CD14-positive monocyte (primary cell): ENCODE results near the gene TMEM45B. TPM values are rescaled to one million over a fixed set of nuclear protein-coding genes. Genes with fewer than 3 reads are reported as not detected.
"Not testable (repeated sequence)": the region's sequence is repeated elsewhere in the genome, so short reads cannot be mapped to it uniquely, and the experiment has no call there.

Source experiments
- DNase-seq, 3 donors: peaks; one replicate each; pipeline ENCODE4 v3.0.0-alpha.2; 2011 to 2022
- H2AFZ ChIP-seq: 2 replicates; pipeline ENCODE4 v1.6.0; 2012; ENCODE audit warnings: mild to moderate bottlenecking, low read depth, low read length, inconsistent platforms; ENCODE audit not compliant: insufficient read depth, poor library complexity, severe bottlenecking
- H3K27ac ChIP-seq, 2 donors: 1 replicate in 1 of 2; 2 replicates in 1 of 2; pipeline ENCODE4 v1.5.1; 2012 to 2013; ENCODE audit warnings: low read length in 2 of 2, control low read depth in 1 of 2, inconsistent platforms in 1 of 2, low read depth in 1 of 2, mild to moderate bottlenecking in 1 of 2
- H3K27me3 ChIP-seq, 2 donors: one replicate each; pipeline versions ENCODE4 v1.6.0 to v1.6.1; 2011 to 2013; ENCODE audit warnings: low read length in 2 of 2; ENCODE audit not compliant: control insufficient read depth in 2 of 2, insufficient read depth in 2 of 2
- H3K36me3 ChIP-seq, 2 donors: replicated peaks in 1 of 2; 1 replicate in 1 of 2; 2 replicates in 1 of 2; pipeline versions ENCODE4 v1.5.1 to v1.6.1; 2012 to 2013; ENCODE audit warnings: low read length in 2 of 2, control low read depth in 1 of 2, inconsistent platforms in 1 of 2, mild to moderate bottlenecking in 1 of 2; ENCODE audit not compliant: insufficient read depth in 2 of 2, control insufficient read depth in 1 of 2
- H3K4me1 ChIP-seq, 2 donors: 1 replicate in 1 of 2; 2 replicates in 1 of 2; pipeline versions ENCODE4 v1.5.1 to v1.6.1; 2012 to 2013; ENCODE audit warnings: low read length in 2 of 2, control low read depth in 1 of 2, inconsistent platforms in 1 of 2, mild to moderate bottlenecking in 1 of 2, moderate library complexity in 1 of 2; ENCODE audit not compliant: insufficient read depth in 2 of 2, control insufficient read depth in 1 of 2
- H3K4me2 ChIP-seq: replicated peaks from 2 replicates; pipeline ENCODE3; 2012; ENCODE audit warnings: low read length, moderate library complexity, mild to moderate bottlenecking; ENCODE audit not compliant: poor library complexity, severe bottlenecking; ENCODE audit errors: extremely low read depth
- H3K4me3 ChIP-seq, 3 experiments: fragments of 200-600 bp in 1 of 3; sonication (generic) in 1 of 3; replicated peaks in 1 of 3; 1 replicate in 2 of 3; 2 replicates in 1 of 3; pipeline ENCODE4 v1.5.1; 2011 to 2013; ENCODE audit warnings: low read length in 3 of 3, mild to moderate bottlenecking in 3 of 3, control low read depth in 2 of 3, low read depth in 2 of 3, inconsistent platforms in 1 of 3, moderate library complexity in 1 of 3
- H3K79me2 ChIP-seq: 2 replicates; pipeline ENCODE4 v1.6.0; 2012; ENCODE audit warnings: mild to moderate bottlenecking, control low read depth, inconsistent platforms, low read length, moderate library complexity; ENCODE audit not compliant: insufficient read depth
- H3K9ac ChIP-seq: 2 replicates; pipeline ENCODE4 v1.6.0; 2017; ENCODE audit warnings: low read length, mild to moderate bottlenecking; ENCODE audit not compliant: insufficient read depth, poor library complexity, severe bottlenecking
- H3K9me3 ChIP-seq, 2 donors: replicated peaks in 1 of 2; 1 replicate in 1 of 2; 2 replicates in 1 of 2; pipeline versions ENCODE4 v1.5.1 to v1.6.1; 2012 to 2013; ENCODE audit warnings: low read length in 2 of 2, control low read depth in 1 of 2; ENCODE audit not compliant: control insufficient read depth in 1 of 2, insufficient read depth in 1 of 2
- H4K20me1 ChIP-seq: 2 replicates; pipeline ENCODE4 v1.6.0; 2012; ENCODE audit warnings: mild to moderate bottlenecking, low read length, control low read depth, moderate library complexity; ENCODE audit not compliant: insufficient read depth
- H3K27ac Mint-ChIP-seq, 7 donors: one replicate each; pipeline ENCODE4 v1.8.0; 2020; ENCODE audit warnings: mild to moderate bottlenecking in 7 of 7, mixed read lengths in 7 of 7, moderate library complexity in 6 of 7, inconsistent platforms in 2 of 7
- H3K27me3 Mint-ChIP-seq, 3 donors: one replicate each; pipeline ENCODE4 v1.8.0; 2021 to 2022; ENCODE audit warnings: low read depth in 3 of 3, mild to moderate bottlenecking in 3 of 3, mixed read lengths in 3 of 3, moderate library complexity in 3 of 3, inconsistent platforms in 1 of 3
- H3K36me3 Mint-ChIP-seq, 2 donors: one replicate each; pipeline ENCODE4 v1.8.0; 2020; ENCODE audit warnings: mixed read lengths in 2 of 2, inconsistent platforms in 1 of 2, mild to moderate bottlenecking in 1 of 2
- H3K4me1 Mint-ChIP-seq: one replicate; pipeline ENCODE4 v1.8.0; 2020; ENCODE audit warnings: mild to moderate bottlenecking, mixed read lengths
- H3K4me3 Mint-ChIP-seq, 2 donors: one replicate each; pipeline ENCODE4 v1.8.0; 2020; ENCODE audit warnings: mild to moderate bottlenecking in 2 of 2, mixed read lengths in 2 of 2, moderate library complexity in 1 of 2
- H3K9me3 Mint-ChIP-seq, 7 donors: one replicate each; pipeline ENCODE4 v1.8.0; 2020 to 2022; ENCODE audit warnings: mixed read lengths in 7 of 7, mild to moderate bottlenecking in 6 of 7, moderate library complexity in 6 of 7, inconsistent platforms in 2 of 7
- CTCF ChIP-seq: fragments of 200-600 bp; IDR thresholded peaks from one replicate; pipeline ENCODE4 v1.8.0; 2022; ENCODE audit warnings: antibody characterized with exemption, mild to moderate bottlenecking
- WGBS: methylation state at CpG from one replicate; pipeline ENCODE4 v1.1.5; 2013; ENCODE audit warnings: missing lambda C conversion rate; ENCODE audit not compliant: insufficient coverage; 5-methylcytosine and 5-hydroxymethylcytosine counted together
- intact Hi-C, 2 donors: fragments of 100-400 bp; cut with micrococcal nuclease; formaldehyde crosslinking; loops; one replicate each; pipeline versions ENCODE4 v1.15.0 to v1.15.1; 2023
- polyA plus RNA-seq, 3 donors: library from polyadenylated mRNA; depleted of rRNA in 1 of 3; unstranded in 2 of 3; stranded (reverse) in 1 of 3; fragments of 300-500 nt in 2 of 3; fragments of >200 nt in 1 of 3; fragmentation: Illumina TruSeq in 2 of 3; gene quantifications; 1 replicate in 2 of 3; 2 replicates in 1 of 3; pipeline ENCODE4 v1.2.3, GENCODE V29; 2012 to 2021

Gene TMEM45B
- polyA plus RNA-seq, 3 donors: 0.24 to 1.7 (median 0.56) TPM

- peak overlapping the region in 1 of 2 donors; percentile 88 for H3K4me3 Mint-ChIP-seq
These were observed 1.9 kb downstream of the TMEM45B start for GRCh38 chr11:129817534-129818051.

GRCh38 chr11:129818236-129818635, 2.6 kb downstream of the TMEM45B start:
- Mint-ChIP-seq H3K27me3 (peaks cover 30 to 47% (median 45%) of the 10 kb centered on the region in 3 donors), H3K9me3 (peaks cover 5 to 28% (median 24%) of the 10 kb centered on the region in 7 donors), H3K36me3 (peaks cover 4 to 17% of the 10 kb centered on the region in 2 donors), H3K27ac (peak overlapping the region in 1 of 7 donors; percentile 10), H3K4me3 (peak overlapping the region in 1 of 2 donors; percentile 57), H3K4me1 (peaks cover 36% of the 10 kb centered on the region)
- peaks cover 15 to 18% of the 10 kb centered on the region in 2 donors for H3K9me3 ChIP-seq
- H3K79me2 ChIP-seq, intact Hi-C loops, H3K27ac ChIP-seq, DNase-seq, H3K4me2 ChIP-seq, H3K36me3 ChIP-seq, H3K4me3 ChIP-seq, H4K20me1 ChIP-seq, H2AFZ ChIP-seq, H3K9ac ChIP-seq: not testable (repeated sequence)
- 100% methylated on average over 1 of the region's 3 CpGs for WGBS
- peaks cover 27 to 37% of the 10 kb centered on the region in 2 donors for H3K4me1 ChIP-seq
- H3K27me3 ChIP-seq: peaks cover 7 to 36% of the 10 kb centered on the region in 2 donors

More at GRCh38 chr11:129817534-129818051, 1.9 kb downstream of the TMEM45B start:
- H3K4me2 ChIP-seq: no peak overlapping the region
- Mint-ChIP-seq H3K27me3 (peaks cover 30 to 54% (median 50%) of the 10 kb centered on the region in 3 donors), H3K9me3 (peaks cover 5 to 28% (median 24%) of the 10 kb centered on the region in 7 donors), H3K27ac (no peak overlapping the region), H3K36me3 (peaks cover 4 to 17% of the 10 kb centered on the region in 2 donors), H3K4me1 (peaks cover 36% of the 10 kb centered on the region)
- H4K20me1 ChIP-seq: no peaks in the 10 kb centered on the region
- no peak overlapping the region for H3K27ac ChIP-seq
- peaks cover 15 to 18% of the 10 kb centered on the region in 2 donors for H3K9me3 ChIP-seq
- peaks cover 27 to 37% of the 10 kb centered on the region in 2 donors for H3K4me1 ChIP-seq
- no peak overlapping the region for H3K4me3 ChIP-seq
- intact Hi-C loops: no loop called here
- H3K36me3 ChIP-seq: no peaks in the 10 kb centered on the region
- no CpG with 5 or more reads among the region's 1 CpG for WGBS
- TF ChIP-seq CTCF: no peak
- H3K79me2 ChIP-seq: no peaks in the 10 kb centered on the region
- peaks cover 7 to 40% of the 10 kb centered on the region in 2 donors for H3K27me3 ChIP-seq
- peak in 2 of 3 donors; percentile 56 to 76 for DNase-seq
- no peak overlapping the region for H3K9ac ChIP-seq
- H2AFZ ChIP-seq: no peak overlapping the region
